ENCODE results near the gene GSN.

Gene GSN

DNA sequence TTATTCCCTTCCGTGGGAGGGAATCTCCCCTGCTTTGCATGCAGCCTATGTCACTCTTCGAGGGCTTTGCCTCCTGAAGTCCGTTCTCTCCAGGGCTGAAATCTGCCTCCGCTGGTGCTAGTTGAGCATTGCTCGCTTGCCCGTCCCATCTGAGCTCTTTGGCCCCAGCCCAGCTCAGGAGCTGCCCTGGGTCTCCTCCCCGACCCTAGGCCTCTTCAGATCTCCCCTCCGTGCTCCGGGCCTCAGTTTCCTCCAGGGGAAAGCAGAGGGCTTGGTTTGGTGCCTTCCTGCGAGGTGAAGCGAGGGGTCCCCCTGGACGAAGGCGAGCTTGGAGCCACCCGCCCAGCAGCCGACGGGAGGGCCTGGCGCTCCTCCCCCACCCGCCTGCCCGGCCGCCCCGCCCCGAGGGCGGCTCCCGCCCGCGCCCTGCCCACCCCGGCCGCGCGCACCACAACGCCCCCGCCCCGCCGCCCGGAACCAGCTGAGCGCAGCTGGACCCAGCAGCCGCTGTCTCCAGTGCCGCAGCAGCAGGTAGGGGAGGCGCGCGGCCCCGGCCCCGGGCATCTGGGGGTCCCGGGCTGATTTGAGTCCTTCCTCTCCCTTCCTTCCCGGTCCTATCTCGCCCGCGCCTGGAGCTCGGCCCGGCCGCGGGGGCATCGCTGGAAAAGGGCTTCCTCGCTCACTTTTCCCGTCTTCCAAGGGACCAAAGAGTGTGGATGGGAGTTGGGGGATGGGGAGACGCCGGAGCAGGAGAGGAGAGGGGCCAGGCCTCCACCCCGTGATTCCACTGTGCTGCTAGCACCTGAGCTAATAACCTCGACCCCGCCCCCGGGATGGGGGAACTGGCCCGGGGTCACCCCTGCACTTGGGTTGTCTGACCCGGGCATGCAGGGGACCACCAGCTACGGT is at the start of gene GSN:
GSN (plus strand) TSS at position 474 of the 909 bp plus-strand sequence. CDS start 33,810 bp downstream, outside the sequence.
- DNase-seq (ENCODE audit: low read depth in 2 of 2): no peak

DNA sequence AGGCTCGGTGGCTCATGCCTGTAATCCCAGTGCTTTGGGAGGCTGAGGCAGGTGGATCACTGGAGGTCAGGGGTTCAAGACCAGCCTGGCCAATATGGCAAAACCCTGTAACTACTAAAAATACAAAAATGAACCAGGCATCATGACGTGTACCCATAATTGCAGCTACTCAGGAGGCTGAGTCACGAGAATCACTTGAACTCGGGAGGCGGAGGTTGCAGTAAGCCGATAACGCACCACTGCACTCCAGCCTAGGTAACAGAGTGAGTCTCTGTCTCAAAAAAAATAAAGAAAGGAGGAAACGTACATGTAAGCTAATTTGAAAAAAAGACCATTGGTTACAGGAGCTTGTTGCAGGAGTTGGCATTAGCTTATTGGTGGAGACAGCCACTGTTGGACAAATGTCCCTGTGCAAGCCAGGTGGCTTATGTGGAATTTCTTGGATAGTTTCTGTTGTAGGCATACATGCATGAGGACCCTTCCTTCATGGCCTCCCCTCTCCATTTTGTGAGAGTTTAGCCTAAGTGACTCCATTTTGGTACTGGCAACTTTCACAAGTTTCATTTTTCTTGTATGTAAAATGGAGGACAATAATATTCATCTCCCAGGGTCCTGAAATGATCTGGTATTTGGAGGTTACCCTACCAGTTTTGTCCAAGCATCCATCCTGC is 49.5 kb upstream of the GSN start:
- DNase-seq (ENCODE audit: low read depth in 2 of 2): no peak

DNA sequence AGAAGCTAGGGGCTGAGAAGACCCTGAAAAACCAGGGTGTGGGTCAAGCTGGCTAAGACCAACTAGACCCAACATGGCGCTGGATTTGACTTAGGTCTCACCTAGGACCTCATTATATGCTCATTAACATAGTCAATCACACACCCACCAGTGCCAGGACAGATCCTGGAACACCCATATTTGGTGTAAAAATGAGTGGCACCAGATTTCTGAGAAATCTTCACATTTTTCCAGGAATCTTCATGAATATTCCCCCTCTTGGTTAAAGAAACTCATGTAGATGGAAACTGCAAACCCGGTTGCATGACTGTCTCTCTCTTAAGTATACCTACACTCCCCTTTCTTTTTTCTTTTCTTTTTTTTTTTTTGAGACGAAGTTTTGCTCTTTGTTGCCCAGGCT is 48.4 kb upstream of the GSN start:
- DNase-seq (ENCODE audit: low read depth in 2 of 2): no peak

DNA sequence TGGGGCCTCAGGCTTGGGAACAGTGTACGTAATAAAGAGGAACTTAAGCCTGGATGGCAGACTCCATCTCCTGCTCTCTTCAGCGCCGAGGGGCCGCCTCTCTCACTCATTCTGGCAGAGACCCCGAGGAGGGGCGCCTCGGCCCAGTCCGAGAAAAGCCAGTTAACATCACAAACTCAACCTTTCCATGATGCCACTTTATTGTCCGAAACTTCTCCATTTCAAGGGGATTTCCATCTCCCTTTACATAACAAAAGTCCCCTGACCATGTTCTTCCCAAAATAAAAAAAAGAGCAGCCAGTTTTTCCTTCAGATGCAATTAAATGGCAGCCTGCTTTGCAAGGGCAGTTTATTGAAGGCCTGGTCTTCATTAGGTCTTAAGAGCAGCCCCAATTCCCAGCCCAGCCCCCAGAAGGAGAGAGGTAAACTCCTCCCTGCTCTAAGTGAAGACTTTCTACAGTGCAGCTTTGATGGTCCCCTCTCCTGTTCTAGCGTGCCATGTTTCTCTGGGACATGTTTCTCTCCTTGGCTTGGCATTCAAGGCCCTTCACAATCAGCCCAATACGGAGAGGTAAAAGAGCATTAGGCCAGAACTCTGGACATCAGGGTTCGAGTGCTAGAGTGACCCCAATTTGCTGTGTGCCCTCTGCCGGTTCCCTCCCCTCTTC is 46.8 kb upstream of the GSN start:
- DNase-seq (ENCODE audit: low read depth in 2 of 2): no peak

DNA sequence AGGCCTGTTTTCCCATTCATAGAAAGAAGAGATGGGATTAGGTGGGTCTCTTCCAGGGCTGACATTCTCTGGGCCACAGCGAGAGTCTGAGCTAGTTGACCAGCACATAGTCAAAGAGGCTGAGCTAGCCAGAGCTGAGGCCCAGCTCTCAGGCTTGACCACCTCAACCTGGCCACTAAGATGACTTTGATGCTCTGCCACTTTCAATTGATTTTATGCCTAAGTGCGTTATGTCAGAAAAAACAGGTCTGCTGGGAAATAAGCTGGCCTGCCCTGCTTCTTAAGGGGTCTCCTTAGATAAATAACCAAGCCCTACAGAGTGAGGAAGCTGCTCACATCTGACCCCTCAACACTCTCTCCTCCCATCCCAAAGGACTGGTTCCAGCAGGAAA is 46.3 kb upstream of the GSN start:
- no peak for DNase-seq (ENCODE audit: low read depth in 2 of 2)

DNA sequence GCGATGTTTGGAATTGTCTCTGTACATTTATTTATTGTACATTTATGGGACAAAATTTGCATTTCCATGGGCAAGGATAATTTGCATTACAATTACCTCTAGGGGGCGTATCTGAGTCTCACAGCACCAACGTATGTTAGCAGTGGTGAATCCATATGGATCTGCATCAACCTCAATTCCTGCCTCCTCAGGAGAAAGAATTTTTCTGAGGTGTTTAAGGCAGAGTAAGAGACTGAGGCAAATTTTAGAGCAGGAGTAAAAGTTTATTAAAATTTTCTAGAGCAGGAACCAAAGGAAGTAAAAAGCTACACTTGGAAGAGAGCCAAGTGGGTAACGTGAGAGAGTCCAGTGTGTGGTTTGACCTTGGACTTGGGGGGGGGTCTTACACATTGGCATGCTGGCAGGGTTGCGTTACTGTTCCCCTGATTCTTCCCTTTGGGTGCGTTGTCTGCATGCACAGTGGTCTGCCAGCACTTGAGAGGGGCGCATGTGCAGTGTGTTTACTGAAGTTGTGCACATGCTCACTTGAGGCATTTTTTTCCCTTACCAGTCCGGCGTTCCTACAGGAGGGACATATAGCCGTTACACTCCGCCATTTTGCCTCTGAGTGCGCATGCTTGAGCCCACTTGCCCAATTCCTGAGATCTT is 45.3 kb upstream of the GSN start:
- DNase-seq (ENCODE audit: low read depth in 2 of 2): peak in 1 of 2 experiments; percentile 26

DNA sequence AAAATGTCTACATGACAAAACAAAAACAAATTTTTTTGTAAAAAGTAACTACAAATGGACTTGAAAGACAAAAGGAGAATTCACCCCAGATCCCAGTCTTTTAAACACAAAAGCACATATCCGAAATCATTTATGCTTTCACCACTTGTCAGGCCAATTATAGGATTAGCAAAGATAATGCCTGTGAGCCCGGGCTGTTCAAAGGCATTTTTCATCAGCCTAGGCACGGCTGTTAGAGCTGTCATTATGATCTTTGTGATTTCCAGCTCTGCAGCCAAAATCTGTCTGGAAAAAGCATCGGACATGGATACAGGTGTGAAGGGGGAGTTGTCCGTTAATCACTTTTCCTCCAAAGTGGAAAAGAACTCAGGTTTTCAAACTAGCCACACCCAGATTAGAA is 42.7 kb upstream of the GSN start:
- DNase-seq (ENCODE audit: low read depth in 2 of 2): no peak

DNA sequence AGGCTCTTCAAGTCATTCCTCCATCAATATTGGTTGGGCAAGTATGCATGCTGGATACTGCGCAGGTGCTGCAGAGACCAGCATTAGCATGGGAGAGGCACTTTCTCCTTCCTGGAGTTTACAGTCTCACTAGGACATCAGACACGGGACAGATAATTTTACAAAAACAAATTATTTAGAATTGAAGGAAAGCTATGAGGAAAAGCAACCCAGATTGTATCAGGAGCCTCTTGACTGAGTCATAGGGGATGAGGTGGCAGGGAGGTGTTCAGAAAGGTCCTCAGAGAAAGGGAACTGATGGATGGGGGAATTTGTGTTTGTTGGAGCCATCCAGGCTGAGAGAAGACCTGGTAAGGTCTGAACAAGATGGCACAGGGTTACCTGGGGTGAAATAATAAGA is 41.8 kb upstream of the GSN start:
- no peak for DNase-seq (ENCODE audit: low read depth in 2 of 2)

DNA sequence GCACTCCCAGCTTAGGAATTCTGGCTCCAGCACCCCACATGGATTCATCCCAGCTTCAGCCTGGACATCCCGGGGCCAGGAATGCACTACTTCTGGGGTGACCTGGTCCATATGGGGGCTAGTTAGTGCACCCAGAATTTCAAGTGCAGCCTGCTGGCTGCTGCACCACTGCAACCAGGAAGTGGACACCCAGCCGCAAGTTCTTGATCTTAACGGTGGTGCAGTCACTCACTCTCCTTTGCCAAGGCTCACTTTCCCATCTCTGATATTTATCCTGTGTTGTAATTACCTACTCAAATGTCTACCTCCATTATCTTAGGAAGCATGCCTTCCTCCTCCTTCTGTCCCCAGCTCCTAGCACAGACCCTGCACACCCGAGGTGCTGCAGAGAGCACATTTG is 40.1 kb upstream of the GSN start:
- DNase-seq (ENCODE audit: low read depth in 2 of 2): no peak

DNA sequence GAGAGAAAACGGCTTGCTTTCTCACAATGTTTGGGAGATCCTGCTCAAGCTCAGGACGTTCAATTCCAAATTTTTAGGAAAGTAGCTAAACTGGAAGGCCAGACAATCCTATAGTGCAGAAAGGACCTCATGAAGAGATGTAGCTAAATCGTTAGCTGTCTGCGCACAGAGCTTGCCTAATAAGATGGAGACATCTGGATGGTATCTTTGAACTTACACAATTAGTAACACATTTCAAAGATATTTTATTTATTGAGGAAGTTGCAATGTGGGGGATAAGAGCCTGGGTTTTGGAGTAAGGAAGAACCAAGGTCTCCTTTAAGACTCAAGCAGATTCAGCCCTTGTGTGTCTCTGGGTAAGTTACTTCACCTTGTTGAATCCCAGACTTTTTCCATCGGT is 37.7 kb upstream of the GSN start:
- peak in 1 of 2 experiments; percentile 28 for DNase-seq (ENCODE audit: low read depth in 2 of 2)

DNA sequence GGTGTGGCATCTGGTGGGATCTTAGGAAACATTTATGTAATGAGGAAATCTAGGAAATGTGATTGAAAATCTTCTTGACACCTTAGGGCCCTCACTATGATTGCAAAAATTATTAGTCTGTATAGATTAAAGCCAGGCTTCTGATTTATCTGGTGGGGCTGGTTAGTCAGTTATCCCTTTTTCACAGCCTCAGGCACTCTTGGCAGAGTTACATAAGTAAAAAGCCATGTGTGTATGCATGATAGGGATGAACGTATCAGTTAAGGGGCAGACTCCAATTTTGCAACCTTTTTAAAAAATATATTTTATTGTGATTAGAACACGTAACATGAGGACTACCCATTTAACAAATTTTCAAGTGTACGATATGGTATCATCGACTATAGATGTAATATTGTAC is 35.7 kb upstream of the GSN start:
- no peak for DNase-seq (ENCODE audit: low read depth in 2 of 2)

DNA sequence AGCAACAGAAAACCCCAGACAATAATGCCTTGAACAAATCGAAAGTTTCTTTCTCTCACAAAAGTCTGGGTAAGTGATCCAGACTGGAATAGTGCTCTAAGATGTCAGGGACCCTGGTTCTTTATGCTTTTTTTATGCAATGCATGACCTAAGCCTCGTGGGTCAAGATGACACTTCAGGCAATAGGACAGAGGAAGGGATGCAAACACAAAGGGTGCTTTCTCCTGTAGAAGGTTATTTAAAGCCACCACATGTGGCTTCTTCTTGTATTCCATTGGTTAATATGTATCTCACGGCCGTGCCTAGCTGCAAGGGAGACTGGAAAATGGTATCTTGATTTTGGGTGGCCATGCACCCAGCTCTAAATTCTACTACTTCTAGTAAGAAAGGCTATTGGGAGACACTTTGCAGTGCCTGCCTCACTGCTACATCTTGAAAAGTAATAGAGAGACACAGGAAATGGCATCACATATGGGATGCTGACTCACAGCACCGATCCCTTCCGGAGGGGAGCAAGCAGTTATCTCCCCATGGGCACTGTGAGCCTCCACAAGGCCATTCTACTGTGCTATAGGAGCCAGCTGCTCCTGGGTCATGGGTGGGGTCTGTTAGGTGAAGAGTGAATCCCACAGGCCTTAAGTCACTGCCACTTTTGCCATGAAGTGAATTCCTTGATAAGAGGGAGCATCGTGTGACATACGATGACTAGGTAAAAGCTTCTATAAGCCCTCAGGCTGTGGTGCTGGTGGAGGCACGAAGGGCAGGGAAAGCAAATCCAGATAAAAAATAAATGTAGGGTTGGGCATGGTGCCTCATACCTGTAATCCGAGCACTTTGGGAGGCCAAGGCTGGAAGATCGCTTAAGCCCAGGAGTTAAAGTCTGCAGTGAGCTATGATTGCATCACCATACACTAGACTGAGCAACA is 33.8 kb upstream of the GSN start:
- DNase-seq (ENCODE audit: low read depth in 2 of 2): no peak

DNA sequence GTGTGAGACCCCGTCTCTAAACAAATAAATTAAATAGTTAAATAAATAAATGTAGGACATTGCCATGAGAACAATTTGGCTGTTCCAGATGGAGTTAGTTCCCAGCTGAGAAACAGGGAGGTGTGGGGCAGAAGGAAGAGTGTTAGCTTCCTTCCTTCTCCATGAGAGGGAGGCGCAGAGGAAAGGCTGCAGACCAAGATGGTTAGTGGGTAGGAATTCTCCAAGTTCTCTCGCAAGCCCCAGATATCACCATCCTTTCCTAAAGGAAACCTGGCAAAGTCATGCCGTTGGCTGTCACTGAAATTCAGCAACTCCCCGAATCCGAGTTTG is 33.2 kb upstream of the GSN start:
- DNase-seq (ENCODE audit: low read depth in 2 of 2): no peak

DNA sequence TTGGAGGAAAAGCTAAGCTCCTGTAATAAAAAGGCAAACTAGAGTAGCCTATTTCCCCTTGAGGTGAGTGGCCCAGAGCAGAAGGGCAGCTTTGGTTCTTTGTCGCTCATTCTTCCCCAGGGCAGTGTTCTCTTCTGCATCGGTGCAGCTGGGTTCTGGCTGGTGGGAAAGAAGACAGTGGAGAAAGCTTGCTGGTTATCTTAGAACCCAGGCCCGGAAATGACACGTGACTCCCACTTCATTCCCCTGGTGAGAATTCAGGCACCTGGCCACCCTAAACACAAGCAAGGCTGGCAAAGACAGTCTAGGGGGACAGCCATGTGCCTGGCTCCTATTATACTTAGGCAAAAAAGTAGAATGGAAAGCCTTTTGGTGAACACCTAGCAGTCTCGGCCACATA is 32.5 kb upstream of the GSN start:
- no peak for DNase-seq (ENCODE audit: low read depth in 2 of 2)

DNA sequence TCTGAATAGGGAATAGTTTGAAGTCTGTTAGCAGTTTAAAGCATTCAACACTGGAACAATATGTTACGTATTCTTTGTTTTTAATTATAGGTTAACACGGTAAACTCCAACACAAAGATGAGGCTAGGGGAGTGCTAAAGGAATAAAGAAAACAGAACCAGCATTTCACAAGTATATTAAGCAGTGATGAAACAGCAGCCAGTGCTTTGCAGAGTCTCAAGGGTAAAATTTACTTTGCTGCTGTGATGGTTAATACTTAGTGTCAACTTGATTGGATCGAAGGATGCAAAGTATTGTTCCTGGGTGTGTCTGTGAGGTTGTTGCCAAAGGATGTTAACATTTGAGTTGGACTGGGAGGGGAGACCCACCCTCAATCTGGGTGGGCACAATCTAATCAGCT is 30.0 kb upstream of the GSN start:
- no peak for DNase-seq (ENCODE audit: low read depth in 2 of 2)

DNA sequence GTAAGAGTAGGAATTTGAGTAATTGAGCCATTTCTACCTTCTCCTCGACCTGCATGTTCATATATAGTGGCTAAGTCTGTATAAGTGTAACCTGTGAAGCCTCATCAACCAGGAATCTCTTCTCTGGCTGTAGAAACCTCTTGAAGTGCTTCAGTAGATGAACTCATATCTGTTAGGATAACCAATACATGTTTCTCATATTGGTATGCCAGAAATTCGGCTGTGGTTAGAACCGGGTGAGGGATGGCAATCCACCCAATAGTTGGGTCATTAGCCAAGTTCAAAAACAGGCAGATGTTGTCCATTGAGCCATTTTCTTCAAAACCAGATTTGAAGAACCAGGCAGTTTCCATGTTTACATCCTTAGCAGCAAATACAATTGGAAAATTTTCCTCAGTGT is 28.9 kb upstream of the GSN start:
- no peak for DNase-seq (ENCODE audit: low read depth in 2 of 2)

DNA sequence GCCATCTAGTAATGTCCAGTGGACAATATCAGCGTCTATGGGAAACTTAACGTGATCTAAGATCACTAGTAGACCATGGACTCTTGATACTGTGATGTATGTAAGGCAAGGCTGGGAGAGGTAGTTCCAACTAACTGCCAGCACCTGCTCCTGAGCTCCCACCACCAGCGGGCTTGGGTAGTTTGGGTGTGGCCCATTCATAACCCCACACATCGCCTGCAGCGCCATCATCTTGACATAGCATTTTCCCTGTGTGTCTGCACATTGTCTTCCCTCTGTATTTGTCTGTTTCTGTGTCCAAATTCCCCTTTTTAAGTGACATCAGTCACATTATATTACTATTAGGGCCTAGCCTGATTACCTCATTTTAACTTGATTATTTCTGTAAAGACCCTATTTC is 28.1 kb upstream of the GSN start:
- DNase-seq (ENCODE audit: low read depth in 2 of 2): no peak

DNA sequence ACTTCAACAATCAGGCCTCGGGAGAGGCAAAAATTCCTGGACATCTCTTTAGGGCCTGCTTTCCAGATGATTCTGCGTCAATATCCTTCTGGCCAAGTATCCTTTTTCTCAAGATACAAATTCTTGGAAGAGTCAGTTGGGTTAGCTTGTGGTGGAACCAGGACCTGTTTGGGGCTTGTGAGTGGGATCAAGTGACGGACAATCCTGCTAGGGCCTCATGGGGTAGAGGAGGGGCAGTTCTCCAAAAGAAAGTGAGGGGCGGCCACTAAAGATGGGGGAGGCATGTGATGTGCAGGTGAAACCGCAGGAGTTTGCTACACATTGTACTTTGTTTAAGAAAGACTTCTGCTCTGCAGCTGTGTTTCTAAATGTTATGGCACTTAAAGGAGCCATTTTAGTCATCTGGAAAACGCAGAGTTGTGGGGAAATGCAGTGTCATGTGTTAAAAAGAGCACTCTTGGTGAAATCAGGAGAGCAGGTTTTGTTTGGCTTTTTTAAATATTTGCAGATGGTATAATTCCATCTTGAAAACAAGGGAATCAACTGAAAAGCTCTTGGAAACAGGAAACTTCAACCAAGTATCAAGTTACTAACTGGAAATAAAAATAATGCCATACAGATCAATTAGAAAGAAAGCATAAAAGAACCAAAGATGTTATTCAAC is 27.4 kb upstream of the GSN start:
- DNase-seq (ENCODE audit: low read depth in 2 of 2): peak in 1 of 2 experiments; percentile 26

DNA sequence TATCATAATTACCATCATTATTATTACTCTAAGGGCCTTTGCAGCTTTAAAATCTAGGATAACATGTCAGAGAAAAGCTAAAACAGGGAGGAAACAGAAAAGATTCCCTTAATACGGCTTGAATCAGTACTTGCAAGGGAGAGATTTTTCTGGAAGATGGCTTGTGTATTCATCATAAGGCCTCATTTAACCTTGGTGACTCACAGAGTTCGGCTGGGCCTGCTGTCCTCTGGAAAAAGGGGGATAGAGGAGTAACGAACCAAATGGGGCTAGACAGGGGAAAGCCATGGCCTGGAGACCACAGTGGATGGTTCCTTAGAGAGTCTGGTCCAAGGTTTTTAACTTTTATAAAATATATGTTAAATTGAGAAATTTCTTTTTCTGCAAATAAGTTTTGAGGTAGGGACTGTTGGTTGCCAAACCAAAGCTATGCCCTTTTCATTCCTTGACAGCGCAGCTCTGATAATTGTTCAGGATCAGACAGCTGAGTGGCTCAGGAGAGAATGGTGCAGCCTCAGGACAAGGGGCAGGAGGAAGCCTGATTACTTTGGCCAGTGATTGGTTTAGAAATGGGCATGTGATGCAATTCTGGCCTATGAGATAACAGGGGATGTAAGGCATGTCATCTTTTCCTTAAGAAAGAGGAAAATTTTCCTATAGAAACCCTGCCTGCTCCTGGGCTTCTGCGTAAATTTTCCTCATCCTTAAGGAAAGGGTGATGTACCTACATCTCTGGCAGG is 25.6 kb upstream of the GSN start:
- DNase-seq (ENCODE audit: low read depth in 2 of 2): no peak

DNA sequence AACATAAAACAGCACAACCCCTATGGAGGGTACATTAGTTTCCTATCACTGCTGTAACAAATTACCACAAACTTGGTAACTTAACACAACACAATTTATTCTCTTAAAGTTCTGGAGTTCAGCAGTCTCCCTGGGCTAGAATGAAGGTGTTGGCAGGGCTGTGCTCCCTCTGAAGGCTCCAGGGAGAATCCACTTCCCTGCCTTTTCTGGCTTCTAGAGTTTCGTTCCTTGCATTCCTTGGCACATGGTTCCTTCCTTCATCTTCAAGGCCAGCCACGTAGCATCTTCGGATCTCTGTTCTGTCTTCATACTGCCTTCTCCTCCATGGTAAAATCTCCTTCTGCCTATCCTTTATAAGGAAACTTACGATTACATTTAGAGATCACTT is 25.0 kb upstream of the GSN start:
- no peak for DNase-seq (ENCODE audit: low read depth in 2 of 2)

Data from fibroblast of skin of left biceps (primary cell).